Natural killer cell (primary cell): ENCODE data around the gene MYO15A. TPM values are rescaled to one million over a fixed set of nuclear protein-coding genes. Genes with fewer than 3 reads are reported as not detected.

ENCODE experiments used
- ATAC-seq, 3 donors: fragments of 150-1000 bp in 2 of 3; fragments of 200-7000 bp in 1 of 3; cut with Tn5 transposase; 1 replicate in 1 of 3; 2 replicates in 2 of 3; pipeline ENCODE4 v1.10.0; 2021; ENCODE audit warnings: mild to moderate bottlenecking in 2 of 3, moderate library complexity in 2 of 3
- DNase-seq, 2 donors: peaks; one replicate each; pipeline versions ENCODE4 v3.0.0 to v3.0.0-alpha.2; 2013 to 2021; ENCODE audit warnings: mixed read lengths in 1 of 2
- H3K27ac ChIP-seq: one replicate; pipeline ENCODE4 v1.5.1; 2013; ENCODE audit warnings: mild to moderate bottlenecking, low read length
- H3K27me3 ChIP-seq: one replicate; pipeline ENCODE4 v1.6.1; 2013; ENCODE audit warnings: low read length; ENCODE audit not compliant: control insufficient read depth, insufficient read depth
- H3K36me3 ChIP-seq: one replicate; pipeline ENCODE4 v1.6.1; 2013; ENCODE audit warnings: low read length; ENCODE audit not compliant: control insufficient read depth, insufficient read depth
- H3K4me1 ChIP-seq: one replicate; pipeline ENCODE4 v1.6.1; 2013; ENCODE audit warnings: low read length; ENCODE audit not compliant: control insufficient read depth, insufficient read depth
- H3K4me3 ChIP-seq: one replicate; pipeline ENCODE4 v1.5.1; 2013; ENCODE audit warnings: low read length
- H3K9me3 ChIP-seq: one replicate; pipeline ENCODE4 v1.6.1; 2013; ENCODE audit warnings: low read length; ENCODE audit not compliant: control insufficient read depth, insufficient read depth
- H3K27ac Mint-ChIP-seq, 2 donors: one replicate each; pipeline ENCODE4 v1.8.0; 2022; ENCODE audit warnings: mild to moderate bottlenecking in 2 of 2, mixed read lengths in 2 of 2, moderate library complexity in 1 of 2
- H3K27me3 Mint-ChIP-seq, 2 donors: one replicate each; pipeline ENCODE4 v1.8.0; 2022; ENCODE audit warnings: low read depth in 2 of 2, mixed read lengths in 2 of 2
- H3K36me3 Mint-ChIP-seq: one replicate; pipeline ENCODE4 v1.8.0; 2022; ENCODE audit warnings: mixed read lengths
- H3K4me1 Mint-ChIP-seq, 2 donors: one replicate each; pipeline ENCODE4 v1.8.0; 2022; ENCODE audit warnings: mixed read lengths in 2 of 2
- H3K4me3 Mint-ChIP-seq: one replicate; pipeline ENCODE4 v1.8.0; 2022; ENCODE audit warnings: mild to moderate bottlenecking, moderate library complexity, mixed read lengths
- H3K9me3 Mint-ChIP-seq, 2 donors: one replicate each; pipeline ENCODE4 v1.8.0; 2022; ENCODE audit warnings: mixed read lengths in 2 of 2
- CTCF ChIP-seq: fragments of 200-600 bp; IDR thresholded peaks from one replicate; pipeline ENCODE4 v1.8.0; 2022; ENCODE audit warnings: antibody characterized with exemption
- WGBS: methylation state at CpG from one replicate; pipeline ENCODE4 v1.1.7; 2013; ENCODE audit warnings: missing lambda C conversion rate; ENCODE audit not compliant: insufficient coverage; 5-methylcytosine and 5-hydroxymethylcytosine counted together
- intact Hi-C: fragments of 100-400 bp; cut with micrococcal nuclease; formaldehyde crosslinking; loops from one replicate; pipeline ENCODE4 v1.14.2; 2022
- total RNA-seq, 4 donors: library from RNA; stranded (reverse); fragments of 120-200 nt in 1 of 4; gene quantifications; one replicate each; pipeline versions ENCODE4 v1.2.3 to v1.2.4, GENCODE V29; 2013 to 2022

MYO15A gene
- total RNA-seq, 3 donors from 2014 or later (not counting 1 experiment from before 2014, with no cell fraction given), result 1.6 to 2.0 (median 1.8) TPM

DNA sequence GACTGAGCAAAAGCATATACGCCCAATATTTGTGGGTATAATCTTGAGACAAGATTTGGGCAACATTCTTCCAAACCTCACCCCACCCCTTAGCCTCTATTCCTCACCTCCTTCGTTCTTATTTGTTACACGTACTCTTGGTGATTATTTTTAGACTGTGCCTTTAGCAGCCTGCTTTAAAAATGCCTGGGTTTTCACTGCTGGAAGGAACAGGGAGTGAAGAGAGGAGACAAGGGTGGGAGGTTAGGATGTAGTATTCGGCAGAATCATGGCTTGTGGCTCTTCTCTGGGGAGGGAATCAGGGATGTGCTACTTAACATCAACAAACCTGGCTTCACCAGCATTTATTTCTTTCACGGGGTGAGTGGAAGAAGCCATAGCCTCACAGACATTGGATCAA is 86.7 kb downstream of the MYO15A start:
- no peak for TF ChIP-seq CTCF
- intact Hi-C loops, result no loop called here
- Histone ChIP-seq H3K36me3 (peaks cover 47% of the 10 kb centered on the region), H3K4me1 (peaks cover 22% of the 10 kb centered on the region), H3K27ac (no peak overlapping the region), H3K27me3 (no peaks in the 10 kb centered on the region), H3K4me3 (no peak overlapping the region), H3K9me3 (no peaks in the 10 kb centered on the region)
- WGBS, result 100% methylated on average over 4 of the region's 5 CpGs
- DNase-seq, result no peak
- H3K4me3 Mint-ChIP-seq, result no peak overlapping the region
- peaks cover 67 to 72% of the 10 kb centered on the region in 2 donors for H3K4me1 Mint-ChIP-seq
- ATAC-seq, result no peak
- H3K27ac Mint-ChIP-seq, result peak overlapping the region in 1 of 2 donors; percentile 52
- H3K27me3 Mint-ChIP-seq, result no peaks in the 10 kb centered on the region
- H3K36me3 Mint-ChIP-seq, result no peaks in the 10 kb centered on the region
- no peaks in the 10 kb centered on the region for H3K9me3 Mint-ChIP-seq

GRCh38 chr17:18197535-18198194 is 89.1 kb downstream of the MYO15A start:
- Histone ChIP-seq H3K9me3 (no peaks in the 10 kb centered on the region), H3K4me1 (peaks cover 6% of the 10 kb centered on the region), H3K27ac (no peak overlapping the region), H3K36me3 (peaks cover 46% of the 10 kb centered on the region), H3K4me3 (no peak overlapping the region), H3K27me3 (no peaks in the 10 kb centered on the region)
- Mint-ChIP-seq H3K4me3 (no peak overlapping the region), H3K36me3 (no peaks in the 10 kb centered on the region), H3K9me3 (no peaks in the 10 kb centered on the region), H3K27ac (peak overlapping the region; percentile 7 to 74), H3K27me3 (no peaks in the 10 kb centered on the region), H3K4me1 (peaks cover 63% of the 10 kb centered on the region in 2 donors)
- 93% methylated on average over 3 of the region's 3 CpGs for WGBS
- no peak for DNase-seq
- intact Hi-C loops, result no loop called here
- TF ChIP-seq CTCF, result no peak
- ATAC-seq, result no peak

DNA sequence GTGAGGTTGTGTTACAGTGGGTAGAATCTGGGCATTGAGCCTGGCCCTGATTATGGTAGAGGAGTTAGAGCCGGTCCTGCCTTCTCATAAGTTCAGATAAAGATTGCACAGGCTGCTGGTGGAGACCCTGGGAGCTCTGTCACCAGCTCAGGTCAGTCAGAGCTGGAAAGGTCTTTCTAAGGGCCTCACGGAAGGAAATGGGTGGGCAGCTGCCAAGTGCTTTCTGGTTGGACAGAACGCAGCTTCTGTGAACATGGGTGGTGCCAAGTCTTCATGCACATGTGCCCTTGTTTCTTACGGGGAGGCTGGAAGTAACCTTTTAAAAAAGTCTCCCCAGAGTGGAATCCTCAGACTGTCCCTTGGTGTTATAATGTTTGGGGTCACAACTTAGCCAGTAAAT is 90.0 kb downstream of the MYO15A start:
- Mint-ChIP-seq H3K4me1 (peaks cover 66 to 67% of the 10 kb centered on the region in 2 donors), H3K27ac (peak overlapping the region; percentile 7 to 74), H3K9me3 (no peaks in the 10 kb centered on the region), H3K27me3 (no peaks in the 10 kb centered on the region), H3K4me3 (no peak overlapping the region), H3K36me3 (no peaks in the 10 kb centered on the region)
- peaks cover 6% of the 10 kb centered on the region for H3K4me1 ChIP-seq
- H3K27ac ChIP-seq, result no peak overlapping the region
- peaks cover 48% of the 10 kb centered on the region for H3K36me3 ChIP-seq
- no peaks in the 10 kb centered on the region for H3K27me3 ChIP-seq
- DNase-seq (no peak), ATAC-seq (no peak)
- intact Hi-C loops, result no loop called here
- WGBS, result 88% methylated on average over 4 of the region's 4 CpGs
- no peak for TF ChIP-seq CTCF
- H3K4me3 ChIP-seq, result no peak overlapping the region
- no peaks in the 10 kb centered on the region for H3K9me3 ChIP-seq

GRCh38 chr17:18201108-18201507 is 92.6 kb downstream of the MYO15A start:
- DNase-seq, result no peak
- intact Hi-C loops, result no loop called here
- Mint-ChIP-seq H3K36me3 (no peaks in the 10 kb centered on the region), H3K4me1 (peaks cover 57% of the 10 kb centered on the region in 2 donors), H3K27ac (peak overlapping the region in 1 of 2 donors; percentile 23), H3K9me3 (no peaks in the 10 kb centered on the region), H3K4me3 (no peak overlapping the region), H3K27me3 (no peaks in the 10 kb centered on the region)
- H3K4me3 ChIP-seq, result no peak overlapping the region
- H3K4me1 ChIP-seq, result peaks cover 6% of the 10 kb centered on the region
- no peak for ATAC-seq
- H3K36me3 ChIP-seq, result peaks cover 45% of the 10 kb centered on the region
- WGBS, result 85% methylated on average over 4 of the region's 4 CpGs
- no peak for TF ChIP-seq CTCF
- H3K27ac ChIP-seq, result no peak overlapping the region
- no peaks in the 10 kb centered on the region for H3K27me3 ChIP-seq
- H3K9me3 ChIP-seq, result no peaks in the 10 kb centered on the region
